HepG2 (cell line): ENCODE data around the gene PRR35. TPM values are rescaled to one million over a fixed set of nuclear protein-coding genes. Genes with fewer than 3 reads are reported as not detected.

Source experiments
- CENPX ChIP-seq: sonication (generic); formaldehyde crosslinking; IDR thresholded peaks from 2 replicates; pipeline ENCODE4 v1.9.0; 2021; ENCODE audit warnings: mild to moderate bottlenecking, missing genetic modification reagents, moderate library complexity
- KDM5B ChIP-seq: sonication (generic); formaldehyde crosslinking; IDR thresholded peaks from 2 replicates; pipeline ENCODE4 v1.4.0; 2020; ENCODE audit warnings: missing genetic modification reagents, mild to moderate bottlenecking, borderline replicate concordance
- KMT2B ChIP-seq: IDR thresholded peaks from 2 replicates; pipeline ENCODE4 v1.6.1; 2016; ENCODE audit warnings: missing genetic modification reagents, missing compliant biosample characterization
- MXD4 ChIP-seq: IDR thresholded peaks from 2 replicates; pipeline ENCODE4 v1.6.1; 2016; ENCODE audit warnings: mild to moderate bottlenecking, missing biosample characterization, missing genetic modification reagents
- PHF8 ChIP-seq: sonication (generic); formaldehyde crosslinking; IDR thresholded peaks from 2 replicates; pipeline ENCODE4 v1.5.0; 2020; ENCODE audit warnings: missing genetic modification reagents
- SIN3A ChIP-seq: IDR thresholded peaks from 2 replicates; pipeline ENCODE4 v1.6.1; 2011; ENCODE audit warnings: low read depth, mild to moderate bottlenecking, control low read depth, low read length, borderline replicate concordance
- TBP ChIP-seq: sonication (generic); formaldehyde crosslinking; IDR thresholded peaks from 2 replicates; pipeline ENCODE4 v1.5.0; 2020; ENCODE audit warnings: missing genetic modification reagents
- WIZ ChIP-seq: sonication (generic); formaldehyde crosslinking; IDR thresholded peaks from 2 replicates; pipeline ENCODE4 v1.5.1; 2020; ENCODE audit warnings: mild to moderate bottlenecking, missing genetic modification reagents
- polyA plus RNA-seq, 8 experiments: library from polyadenylated mRNA; depleted of rRNA in 3 of 8; stranded (reverse) in 7 of 8; unstranded in 1 of 8; fragments of >200 nt; fragmentation: Illumina TruSeq in 4 of 8; extraction: Trizol in 4 of 8; gene quantifications; 2 replicates each; pipeline versions ENCODE4 v1.2.1 to v1.2.3, GENCODE V29; 2011 to 2016; ENCODE audit warnings: low read depth in 4 of 8, missing spikeins in 1 of 8, mixed read lengths in 1 of 8; ENCODE audit not compliant: insufficient read depth in 1 of 8
- total RNA-seq, 5 experiments: library from RNA; depleted of rRNA; stranded (reverse); fragments of >200 nt; fragmentation: Illumina TruSeq; extraction: Trizol; gene quantifications; 2 replicates each; pipeline ENCODE4 v1.2.3, GENCODE V29; 2016; ENCODE audit warnings: low read depth in 1 of 5
- TF ChIP-seq, protein P1 (sequence below), 2 experiments: fragments of 450-650 bp in 1 of 2; sonication (generic) in 1 of 2; formaldehyde crosslinking in 1 of 2; IDR thresholded peaks; 2 replicates each; pipeline versions ENCODE4 v1.6.1 to v1.8.0; 2016 to 2022; ENCODE audit warnings: antibody characterized with exemption in 1 of 2, mild to moderate bottlenecking in 1 of 2, missing genetic modification reagents in 1 of 2
- TF ChIP-seq, protein P2 (sequence below): IDR thresholded peaks from 2 replicates; pipeline ENCODE4 v1.6.1; 2012; ENCODE audit warnings: inconsistent platforms
- TF ChIP-seq, protein P3 (sequence below): sonication (generic); formaldehyde crosslinking; IDR thresholded peaks from 2 replicates; pipeline ENCODE4 v1.8.1; 2023; ENCODE audit warnings: mild to moderate bottlenecking, inconsistent platforms, moderate library complexity, missing genetic modification reagents, borderline replicate concordance
- TF ChIP-seq, protein P4 (sequence below): IDR thresholded peaks from 2 replicates; pipeline ENCODE4 v1.6.1; 2016; ENCODE audit warnings: control low read depth
- TF ChIP-seq, protein P5 (sequence below): sonication (generic); formaldehyde crosslinking; IDR thresholded peaks from 2 replicates; pipeline ENCODE4 v1.4.0; 2020; ENCODE audit warnings: mild to moderate bottlenecking, missing genetic modification reagents
- TF ChIP-seq, protein P6 (sequence below): IDR thresholded peaks from 2 replicates; pipeline ENCODE4 v1.6.1; 2016; ENCODE audit warnings: low read depth

The PRR35 gene
- total and polyA plus RNA-seq, 2 of the 13 experiments (the other 11 are each of a cell fraction or from before 2014, with no cell fraction given) = 0.07 to 0.16 TPM

DNA sequence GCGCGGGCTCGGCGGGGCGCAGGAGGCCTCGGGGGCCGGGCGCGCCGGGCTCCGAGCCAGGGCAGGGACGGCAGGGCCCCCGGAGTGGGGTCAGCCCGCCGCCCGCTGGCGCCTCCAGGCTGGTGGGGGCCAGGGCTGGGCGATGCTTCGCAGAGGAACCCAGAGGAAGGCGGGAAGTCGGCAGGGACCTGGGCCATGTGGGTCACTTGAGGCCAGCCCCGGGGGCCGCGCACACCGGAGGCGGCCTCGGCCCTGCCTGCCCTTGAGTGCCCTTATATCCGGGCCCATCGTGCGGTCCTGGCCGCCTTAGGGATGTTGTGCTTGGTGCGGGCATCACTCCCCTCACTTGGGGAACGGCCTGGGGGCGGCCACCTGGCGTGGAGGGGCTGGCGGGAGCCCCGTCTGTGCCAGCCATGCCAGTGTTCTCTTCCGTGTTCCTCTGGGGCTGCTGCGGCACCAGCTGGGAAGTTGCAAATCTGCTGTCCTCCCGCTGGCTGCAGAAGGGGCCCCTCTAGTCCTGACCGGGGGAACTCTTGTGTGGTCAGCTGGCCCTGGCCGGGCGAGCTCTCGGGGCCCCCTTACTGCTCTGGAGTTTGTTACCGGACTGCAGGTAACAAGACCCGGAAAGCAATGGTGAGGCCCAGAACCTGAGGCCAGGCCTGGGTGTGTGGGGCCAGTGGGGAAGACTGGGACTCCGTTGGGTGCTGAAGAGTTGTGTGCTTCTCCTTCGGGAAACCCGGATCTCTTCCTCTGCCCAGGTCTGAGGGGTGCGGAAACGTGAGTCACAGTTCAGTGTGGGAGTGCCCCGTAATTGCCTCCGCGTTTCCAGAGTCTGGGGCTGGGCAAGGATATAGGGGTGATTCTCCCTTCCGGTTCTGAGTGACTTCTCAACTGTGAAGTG lies 31.8 kb upstream of the PRR35 start (continued):
- TF ChIP-seq, protein P1, sequence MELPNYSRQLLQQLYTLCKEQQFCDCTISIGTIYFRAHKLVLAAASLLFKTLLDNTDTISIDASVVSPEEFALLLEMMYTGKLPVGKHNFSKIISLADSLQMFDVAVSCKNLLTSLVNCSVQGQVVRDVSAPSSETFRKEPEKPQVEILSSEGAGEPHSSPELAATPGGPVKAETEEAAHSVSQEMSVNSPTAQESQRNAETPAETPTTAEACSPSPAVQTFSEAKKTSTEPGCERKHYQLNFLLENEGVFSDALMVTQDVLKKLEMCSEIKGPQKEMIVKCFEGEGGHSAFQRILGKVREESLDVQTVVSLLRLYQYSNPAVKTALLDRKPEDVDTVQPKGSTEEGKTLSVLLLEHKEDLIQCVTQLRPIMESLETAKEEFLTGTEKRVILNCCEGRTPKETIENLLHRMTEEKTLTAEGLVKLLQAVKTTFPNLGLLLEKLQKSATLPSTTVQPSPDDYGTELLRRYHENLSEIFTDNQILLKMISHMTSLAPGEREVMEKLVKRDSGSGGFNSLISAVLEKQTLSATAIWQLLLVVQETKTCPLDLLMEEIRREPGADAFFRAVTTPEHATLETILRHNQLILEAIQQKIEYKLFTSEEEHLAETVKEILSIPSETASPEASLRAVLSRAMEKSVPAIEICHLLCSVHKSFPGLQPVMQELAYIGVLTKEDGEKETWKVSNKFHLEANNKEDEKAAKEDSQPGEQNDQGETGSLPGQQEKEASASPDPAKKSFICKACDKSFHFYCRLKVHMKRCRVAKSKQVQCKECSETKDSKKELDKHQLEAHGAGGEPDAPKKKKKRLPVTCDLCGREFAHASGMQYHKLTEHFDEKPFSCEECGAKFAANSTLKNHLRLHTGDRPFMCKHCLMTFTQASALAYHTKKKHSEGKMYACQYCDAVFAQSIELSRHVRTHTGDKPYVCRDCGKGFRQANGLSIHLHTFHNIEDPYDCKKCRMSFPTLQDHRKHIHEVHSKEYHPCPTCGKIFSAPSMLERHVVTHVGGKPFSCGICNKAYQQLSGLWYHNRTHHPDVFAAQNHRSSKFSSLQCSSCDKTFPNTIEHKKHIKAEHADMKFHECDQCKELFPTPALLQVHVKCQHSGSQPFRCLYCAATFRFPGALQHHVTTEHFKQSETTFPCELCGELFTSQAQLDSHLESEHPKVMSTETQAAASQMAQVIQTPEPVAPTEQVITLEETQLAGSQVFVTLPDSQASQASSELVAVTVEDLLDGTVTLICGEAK (IDR thresholded peaks at IDR 0.05) = no peak
- TF ChIP-seq, protein P1 (CRISPR knock-in tag; IDR thresholded peaks at IDR 0.05) = peak; percentile 63; the same call in 1 of the 2 replicates
- TF ChIP-seq MXD4 (CRISPR knock-in tag) = no peak
- TF ChIP-seq, protein P2, sequence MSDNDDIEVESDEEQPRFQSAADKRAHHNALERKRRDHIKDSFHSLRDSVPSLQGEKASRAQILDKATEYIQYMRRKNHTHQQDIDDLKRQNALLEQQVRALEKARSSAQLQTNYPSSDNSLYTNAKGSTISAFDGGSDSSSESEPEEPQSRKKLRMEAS = peak; percentile 65; the same call in 1 of the 2 replicates
- TF ChIP-seq TBP (CRISPR knock-in tag) = no peak
- TF ChIP-seq, protein P3, sequence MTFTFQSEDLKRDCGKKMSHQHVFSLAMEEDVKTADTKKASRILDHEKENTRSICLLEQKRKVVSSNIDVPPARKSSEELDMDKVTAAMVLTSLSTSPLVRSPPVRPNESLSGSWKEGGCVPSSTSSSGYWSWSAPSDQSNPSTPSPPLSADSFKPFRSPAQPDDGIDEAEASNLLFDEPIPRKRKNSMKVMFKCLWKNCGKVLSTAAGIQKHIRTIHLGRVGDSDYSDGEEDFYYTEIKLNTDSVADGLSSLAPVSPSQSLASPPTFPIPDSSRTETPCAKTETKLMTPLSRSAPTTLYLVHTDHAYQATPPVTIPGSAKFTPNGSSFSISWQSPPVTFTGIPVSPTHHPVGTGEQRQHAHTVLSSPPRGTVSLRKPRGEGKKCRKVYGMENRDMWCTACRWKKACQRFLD = 0 out of 2 replicates have a peak, but pooled peaks have one; percentile 34
- TF ChIP-seq, protein P4, sequence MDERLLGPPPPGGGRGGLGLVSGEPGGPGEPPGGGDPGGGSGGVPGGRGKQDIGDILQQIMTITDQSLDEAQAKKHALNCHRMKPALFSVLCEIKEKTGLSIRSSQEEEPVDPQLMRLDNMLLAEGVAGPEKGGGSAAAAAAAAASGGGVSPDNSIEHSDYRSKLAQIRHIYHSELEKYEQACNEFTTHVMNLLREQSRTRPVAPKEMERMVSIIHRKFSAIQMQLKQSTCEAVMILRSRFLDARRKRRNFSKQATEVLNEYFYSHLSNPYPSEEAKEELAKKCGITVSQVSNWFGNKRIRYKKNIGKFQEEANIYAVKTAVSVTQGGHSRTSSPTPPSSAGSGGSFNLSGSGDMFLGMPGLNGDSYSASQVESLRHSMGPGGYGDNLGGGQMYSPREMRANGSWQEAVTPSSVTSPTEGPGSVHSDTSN (CRISPR knock-in tag) = no peak
- TF ChIP-seq, protein P5, sequence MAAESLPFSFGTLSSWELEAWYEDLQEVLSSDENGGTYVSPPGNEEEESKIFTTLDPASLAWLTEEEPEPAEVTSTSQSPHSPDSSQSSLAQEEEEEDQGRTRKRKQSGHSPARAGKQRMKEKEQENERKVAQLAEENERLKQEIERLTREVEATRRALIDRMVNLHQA (CRISPR knock-in tag) = no peak
- TF ChIP-seq PHF8 (CRISPR knock-in tag) = peak; percentile 68
- TF ChIP-seq SIN3A = peak; percentile 19; the same call in 1 of the 2 replicates
- no peak for TF ChIP-seq WIZ (CRISPR knock-in tag)
- TF ChIP-seq KDM5B (CRISPR knock-in tag) = peak; percentile 66; the same call in 1 of the 2 replicates
- no peak for TF ChIP-seq CENPX
- TF ChIP-seq, protein P6, sequence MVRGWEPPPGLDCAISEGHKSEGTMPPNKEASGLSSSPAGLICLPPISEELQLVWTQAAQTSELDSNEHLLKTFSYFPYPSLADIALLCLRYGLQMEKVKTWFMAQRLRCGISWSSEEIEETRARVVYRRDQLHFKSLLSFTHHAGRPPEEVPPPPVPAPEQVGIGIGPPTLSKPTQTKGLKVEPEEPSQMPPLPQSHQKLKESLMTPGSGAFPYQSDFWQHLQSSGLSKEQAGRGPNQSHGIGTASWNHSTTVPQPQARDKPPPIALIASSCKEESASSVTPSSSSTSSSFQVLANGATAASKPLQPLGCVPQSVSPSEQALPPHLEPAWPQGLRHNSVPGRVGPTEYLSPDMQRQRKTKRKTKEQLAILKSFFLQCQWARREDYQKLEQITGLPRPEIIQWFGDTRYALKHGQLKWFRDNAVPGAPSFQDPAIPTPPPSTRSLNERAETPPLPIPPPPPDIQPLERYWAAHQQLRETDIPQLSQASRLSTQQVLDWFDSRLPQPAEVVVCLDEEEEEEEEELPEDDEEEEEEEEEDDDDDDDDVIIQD (CRISPR knock-in tag) = 0 out of 2 replicates have a peak, but pooled peaks have one; percentile 18
- peak; percentile 42; the same call in 1 of the 2 replicates for TF ChIP-seq KMT2B (CRISPR knock-in tag)
